Endothelial cell of umbilical vein (primary cell): ENCODE measurements around the gene ATRIP. TPM values are rescaled to one million over a fixed set of nuclear protein-coding genes. Genes with fewer than 3 reads are reported as not detected.

Source experiments
- BruUV-seq: library from RNA; stranded (reverse); fragments of 400-500 nt; replicated peaks from 2 replicates; lab custom pipeline; 2021; lab: Mats Ljungman, UMichigan
- CTCF ChIA-PET: fragments of 300-600, 350-600 bp; sonication (Branson Sonifier 250); formaldehyde crosslinking; loops from one replicate; lab custom pipeline; 2021; ENCODE audit warnings: antibody characterized with exemption, inconsistent platforms; lab: Charles Lee
- POLR2A ChIA-PET: fragments of 300-600, 350-600 bp; sonication (Branson Sonifier 250); formaldehyde crosslinking; loops from one replicate; lab custom pipeline; 2021; ENCODE audit warnings: antibody characterized with exemption, inconsistent platforms; lab: Charles Lee
- DNase-seq: peaks from one replicate; pipeline ENCODE4 v3.0.0-alpha.2; 2011; ENCODE audit warnings: low read depth, low spot score
- FAIRE-seq: peaks from 2 replicates; lab custom pipeline; 2011; peaks lifted over from hg19 to GRCh38; lab: Jason Lieb, UNC
- H2AFZ ChIP-seq: 2 replicates; pipeline ENCODE4 v1.6.0; 2012; ENCODE audit warnings: low read depth, low read length, control low read depth, inconsistent platforms
- H3K27ac ChIP-seq: 2 replicates; pipeline ENCODE4 v1.5.1; 2011; ENCODE audit warnings: low read depth, mild to moderate bottlenecking, control low read depth, low read length, moderate library complexity; ENCODE audit not compliant: insufficient read depth
- H3K27me3 ChIP-seq, 2 experiments: 2 replicates each; pipeline versions ENCODE4 v1.6.0 to v1.6.1; 2011; ENCODE audit warnings: low read length in 2 of 2, mixed read lengths in 1 of 2; ENCODE audit not compliant: control insufficient read depth in 2 of 2, insufficient read depth in 2 of 2
- H3K36me3 ChIP-seq, 2 experiments: 2 replicates in 1 of 2; 3 replicates in 1 of 2; pipeline ENCODE4 v1.5.1; 2011; ENCODE audit warnings: low read length in 2 of 2, mild to moderate bottlenecking in 1 of 2, moderate library complexity in 1 of 2; ENCODE audit not compliant: control insufficient read depth in 2 of 2, insufficient read depth in 2 of 2; ENCODE audit errors: extremely low read depth in 1 of 2
- H3K4me1 ChIP-seq: 3 replicates; pipeline ENCODE4 v1.5.1; 2011; ENCODE audit warnings: mild to moderate bottlenecking, low read length; ENCODE audit not compliant: control insufficient read depth, insufficient read depth; ENCODE audit errors: extremely low read depth
- H3K4me2 ChIP-seq: 2 replicates; pipeline ENCODE4 v1.6.1; 2011; ENCODE audit warnings: low read length, control low read depth, mixed read lengths; ENCODE audit not compliant: insufficient read depth
- H3K4me3 ChIP-seq, 3 experiments: fragments of 200-600 bp in 1 of 3; sonication (generic), shearing (Covaris generic) in 1 of 3; replicated peaks in 1 of 3; 2 replicates each; pipeline ENCODE4 v1.5.1; 2011 to 2016; ENCODE audit warnings: control low read depth in 3 of 3, low read length in 3 of 3, mild to moderate bottlenecking in 2 of 3, inconsistent platforms in 1 of 3, low read depth in 1 of 3, moderate library complexity in 1 of 3; ENCODE audit not compliant: insufficient read depth in 1 of 3
- H3K79me2 ChIP-seq: 2 replicates; pipeline ENCODE4 v1.6.0; 2012; ENCODE audit warnings: low read length, inconsistent platforms; ENCODE audit not compliant: control insufficient read depth, insufficient read depth
- H3K9ac ChIP-seq: replicated peaks from 2 replicates; pipeline ENCODE3; 2011; ENCODE audit warnings: low read length, control low read depth; ENCODE audit not compliant: insufficient read depth; ENCODE audit errors: extremely low read depth
- H3K9me1 ChIP-seq: replicated peaks from 3 replicates; pipeline ENCODE4 v1.6.0; 2011; ENCODE audit warnings: mild to moderate bottlenecking, low read length; ENCODE audit not compliant: control insufficient read depth, insufficient read depth; ENCODE audit errors: extremely low read depth
- H3K9me3 ChIP-seq: replicated peaks from 2 replicates; pipeline ENCODE4 v1.5.1; 2012; ENCODE audit warnings: low read length, inconsistent platforms; ENCODE audit not compliant: control insufficient read depth, insufficient read depth
- H4K20me1 ChIP-seq: replicated peaks from 2 replicates; pipeline ENCODE3; 2011; ENCODE audit warnings: mild to moderate bottlenecking, low read length; ENCODE audit not compliant: control insufficient read depth, insufficient read depth; ENCODE audit errors: extremely low read depth
- EZH2 ChIP-seq: IDR thresholded peaks from 2 replicates; pipeline ENCODE4 v1.6.1; 2012; ENCODE audit warnings: borderline replicate concordance, low read depth, mild to moderate bottlenecking, moderate library complexity, low read length, inconsistent platforms; ENCODE audit not compliant: severe bottlenecking
- FOS ChIP-seq: IDR thresholded peaks from 2 replicates; pipeline ENCODE4 v1.6.1; 2011; ENCODE audit warnings: mild to moderate bottlenecking, low read length, moderate library complexity, borderline replicate concordance; ENCODE audit not compliant: insufficient read depth
- GATA2 ChIP-seq: IDR thresholded peaks from 2 replicates; pipeline ENCODE4 v1.7.0; 2011; ENCODE audit warnings: low read depth, mild to moderate bottlenecking, moderate library complexity, mixed read lengths, low read length; ENCODE audit not compliant: insufficient read length, insufficient read depth
- JUN ChIP-seq: IDR thresholded peaks from 2 replicates; pipeline ENCODE4 v1.6.1; 2011; ENCODE audit warnings: borderline replicate concordance, low read depth; ENCODE audit not compliant: insufficient read length, insufficient read depth
- MYC ChIP-seq: IDR thresholded peaks from one replicate; pipeline ENCODE4 v1.6.1; 2011; ENCODE audit warnings: mild to moderate bottlenecking, low read depth, low read length
- POLR2A ChIP-seq: IDR thresholded peaks from 2 replicates; pipeline ENCODE4 v1.6.1; 2012; ENCODE audit warnings: low read depth, mild to moderate bottlenecking, control low read depth, low read length
- POLR2AphosphoS5 ChIP-seq: IDR thresholded peaks from 2 replicates; pipeline ENCODE4 v1.6.1; 2012; ENCODE audit warnings: low read depth, mild to moderate bottlenecking, control low read depth, low read length, moderate library complexity; ENCODE audit not compliant: insufficient read depth
- dilution Hi-C: fragments of 300-500 bp; cut with MboI; formaldehyde crosslinking; loops from one replicate; pipeline ENCODE4 v1.15.0; 2019; ENCODE audit warnings: low sequenced_read_pairs; ENCODE audit not compliant: extremely low pct_ligation_motif_present
- intact Hi-C: fragments of 100-400 bp; cut with micrococcal nuclease; formaldehyde crosslinking; loops from one replicate; pipeline ENCODE4 v1.10.0; 2022
- polyA plus RNA-seq, 4 experiments: library from polyadenylated mRNA; depleted of rRNA in 3 of 4; stranded (reverse) in 3 of 4; unstranded in 1 of 4; fragments of >200 nt; gene quantifications; 2 replicates each; pipeline versions ENCODE4 v1.2.1 to v1.2.3, GENCODE V29; 2011 to 2012; ENCODE audit warnings: missing spikeins in 1 of 4
- total RNA-seq: library from RNA; stranded (reverse); gene quantifications from 2 replicates; pipeline ENCODE4 v1.2.3, GENCODE V29; 2021
- TF ChIP-seq, protein P1 (sequence below): IDR thresholded peaks from 2 replicates; pipeline ENCODE4 v1.6.1; 2011; ENCODE audit not compliant: insufficient read depth, insufficient read length
- TF ChIP-seq, protein P2 (sequence below), 2 donors: IDR thresholded peaks; 1 replicate in 1 of 2; 2 replicates in 1 of 2; pipeline ENCODE4 v1.5.1; 2011; ENCODE audit warnings: low read length in 2 of 2, mild to moderate bottlenecking in 2 of 2, moderate library complexity in 2 of 2, control low read depth in 1 of 2, inconsistent platforms in 1 of 2, low read depth in 1 of 2; ENCODE audit not compliant: insufficient read depth in 1 of 2; ENCODE audit errors: extremely low read depth in 1 of 2

The ATRIP gene
- total and polyA plus RNA-seq, 2 donors (not counting 3 experiments of a cell fraction or from before 2014, with no cell fraction given): 10.6 to 14.7 TPM

DNA sequence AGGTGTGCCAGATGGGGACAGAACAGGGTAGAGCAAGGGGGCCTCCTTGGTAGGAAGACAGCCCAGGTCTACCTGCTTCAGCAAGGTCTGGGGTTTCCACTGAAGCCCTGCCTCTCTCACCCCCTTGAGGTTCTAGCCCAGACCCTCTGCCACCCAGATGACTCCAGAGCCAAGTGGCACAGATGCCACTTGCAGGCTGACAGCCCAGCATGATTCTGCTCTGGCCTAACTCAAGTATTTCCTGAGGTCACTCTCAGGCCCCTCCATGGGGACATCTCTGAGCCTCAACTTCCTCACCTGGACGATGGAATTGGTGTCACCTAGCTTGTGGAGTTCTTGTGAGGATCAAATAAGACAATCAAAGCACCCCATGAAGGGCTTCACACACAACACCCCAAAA, 40.6 kb upstream of the ATRIP start:
- dilution Hi-C loops: no loop called here
- peaks cover 10% of the 10 kb centered on the region for H3K4me1 ChIP-seq
- H2AFZ ChIP-seq: no peak overlapping the region
- ChIA-PET POLR2A (no interaction called here), CTCF (interaction anchor here (12.6 kb wide), 1 partner anchor 30 kb away, joined by 716 read pairs; no protein-coding TSS in a partner anchor)
- peaks cover 0 to 29% of the 10 kb centered on the region in 2 experiments for H3K36me3 ChIP-seq
- H3K9ac ChIP-seq: no peak overlapping the region
- no peak for DNase-seq
- H3K79me2 ChIP-seq: no peaks in the 10 kb centered on the region
- H3K4me2 ChIP-seq: no peak overlapping the region
- no peak for FAIRE-seq
- no peaks in the 10 kb centered on the region for H3K9me1 ChIP-seq
- no peak for TF ChIP-seq MYC
- TF ChIP-seq, protein P1, sequence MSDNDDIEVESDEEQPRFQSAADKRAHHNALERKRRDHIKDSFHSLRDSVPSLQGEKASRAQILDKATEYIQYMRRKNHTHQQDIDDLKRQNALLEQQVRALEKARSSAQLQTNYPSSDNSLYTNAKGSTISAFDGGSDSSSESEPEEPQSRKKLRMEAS: no peak
- TF ChIP-seq FOS: no peak
- TF ChIP-seq JUN: no peak
- no peak for TF ChIP-seq EZH2
- no peak for TF ChIP-seq POLR2AphosphoS5
- no peak for TF ChIP-seq POLR2A
- no peak for TF ChIP-seq GATA2
- TF ChIP-seq, protein P2, sequence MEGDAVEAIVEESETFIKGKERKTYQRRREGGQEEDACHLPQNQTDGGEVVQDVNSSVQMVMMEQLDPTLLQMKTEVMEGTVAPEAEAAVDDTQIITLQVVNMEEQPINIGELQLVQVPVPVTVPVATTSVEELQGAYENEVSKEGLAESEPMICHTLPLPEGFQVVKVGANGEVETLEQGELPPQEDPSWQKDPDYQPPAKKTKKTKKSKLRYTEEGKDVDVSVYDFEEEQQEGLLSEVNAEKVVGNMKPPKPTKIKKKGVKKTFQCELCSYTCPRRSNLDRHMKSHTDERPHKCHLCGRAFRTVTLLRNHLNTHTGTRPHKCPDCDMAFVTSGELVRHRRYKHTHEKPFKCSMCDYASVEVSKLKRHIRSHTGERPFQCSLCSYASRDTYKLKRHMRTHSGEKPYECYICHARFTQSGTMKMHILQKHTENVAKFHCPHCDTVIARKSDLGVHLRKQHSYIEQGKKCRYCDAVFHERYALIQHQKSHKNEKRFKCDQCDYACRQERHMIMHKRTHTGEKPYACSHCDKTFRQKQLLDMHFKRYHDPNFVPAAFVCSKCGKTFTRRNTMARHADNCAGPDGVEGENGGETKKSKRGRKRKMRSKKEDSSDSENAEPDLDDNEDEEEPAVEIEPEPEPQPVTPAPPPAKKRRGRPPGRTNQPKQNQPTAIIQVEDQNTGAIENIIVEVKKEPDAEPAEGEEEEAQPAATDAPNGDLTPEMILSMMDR (IDR thresholded peaks at IDR 0.05; ENCODE audit: extremely low read depth in 1 of 2, insufficient read depth in 1 of 2, low read depth in 1 of 2, low read length in 2 of 2): no peak
- no peaks in the 10 kb centered on the region for H4K20me1 ChIP-seq
- no TSS peak for BruUV-seq
- H3K27me3 ChIP-seq: no peaks in the 10 kb centered on the region
- H3K4me3 ChIP-seq: no peak overlapping the region
- intact Hi-C loops: no loop called here
- no peak overlapping the region for H3K27ac ChIP-seq
- H3K9me3 ChIP-seq: no peaks in the 10 kb centered on the region
